Activated effector memory CD4-positive, alpha-beta T cell treated with anti-CD3 and anti-CD28 coated beads, Interleukin-2, amount 50 U/mL, for 16 hours (primary cell): ENCODE data around the gene GGCX.
"Not testable (repeated sequence)": the region's sequence is repeated elsewhere in the genome, so short reads cannot be mapped to it uniquely, and the experiment has no call there.

Source experiments
- DNase-seq: peaks from one replicate; pipeline ENCODE4 v3.0.0-alpha.2; 2020

The GGCX gene

DNA sequence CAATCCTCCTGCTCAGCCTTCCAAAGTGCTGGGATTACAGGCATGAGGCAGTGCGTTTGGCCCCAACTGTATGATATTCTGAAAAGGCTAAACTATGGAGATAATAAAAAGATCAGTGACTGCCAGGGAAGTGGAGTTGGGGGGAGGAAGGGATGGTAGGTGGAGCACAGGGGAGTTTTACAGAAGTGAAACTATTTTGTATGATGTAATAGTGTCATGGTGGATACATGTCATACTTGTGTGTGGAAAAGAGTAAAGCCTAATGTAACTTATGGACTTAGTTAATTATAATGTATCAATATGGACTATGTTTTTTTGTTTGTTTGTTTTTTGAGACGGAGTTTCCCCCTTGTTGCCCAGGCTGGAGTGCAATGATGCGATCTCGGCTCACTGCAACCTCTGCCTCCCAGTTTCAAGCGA lies 2.9 kb upstream of the GGCX start:
- DNase-seq = no peak

DNA sequence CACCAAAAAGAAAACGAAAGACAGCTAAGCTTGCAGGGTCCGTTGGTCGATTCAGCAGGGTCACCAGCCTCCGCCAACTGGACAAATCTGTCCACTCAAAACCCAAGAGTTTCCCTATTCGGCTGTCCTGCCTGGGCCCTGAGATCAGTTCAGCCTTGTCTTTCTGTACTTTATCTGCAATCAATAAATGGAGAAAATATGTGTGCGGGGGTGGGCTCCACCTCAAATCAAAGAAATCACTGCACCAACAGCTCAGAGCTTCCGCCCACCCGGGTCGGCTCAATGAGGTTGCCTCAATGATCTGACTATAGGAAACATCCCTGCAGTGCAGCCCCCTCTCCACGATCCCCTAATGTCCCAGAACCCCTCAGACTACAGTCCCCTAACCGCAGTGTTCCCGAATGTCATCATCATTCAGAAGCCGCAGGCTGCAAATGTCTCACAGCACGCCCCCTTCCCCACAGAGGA lies 447 bp downstream of the GGCX start:
- DNase-seq = no peak

DNA sequence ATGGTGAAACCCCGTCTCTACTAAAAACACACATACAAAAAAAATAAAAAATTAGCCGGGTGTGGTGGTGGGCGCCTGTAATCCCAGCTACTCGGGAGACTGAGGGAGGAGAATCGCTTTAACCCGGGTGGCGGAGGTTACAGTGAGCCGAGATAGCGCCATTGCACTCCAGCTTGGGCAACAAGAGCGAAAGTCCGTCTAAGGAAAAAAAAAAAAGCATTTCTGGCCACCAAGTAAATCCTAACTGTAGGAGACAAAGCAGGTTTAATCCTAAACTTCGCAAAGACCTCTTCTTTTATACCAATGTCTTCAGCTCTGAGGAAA lies 928 bp downstream of the GGCX start:
- not testable (repeated sequence) for DNase-seq

DNA sequence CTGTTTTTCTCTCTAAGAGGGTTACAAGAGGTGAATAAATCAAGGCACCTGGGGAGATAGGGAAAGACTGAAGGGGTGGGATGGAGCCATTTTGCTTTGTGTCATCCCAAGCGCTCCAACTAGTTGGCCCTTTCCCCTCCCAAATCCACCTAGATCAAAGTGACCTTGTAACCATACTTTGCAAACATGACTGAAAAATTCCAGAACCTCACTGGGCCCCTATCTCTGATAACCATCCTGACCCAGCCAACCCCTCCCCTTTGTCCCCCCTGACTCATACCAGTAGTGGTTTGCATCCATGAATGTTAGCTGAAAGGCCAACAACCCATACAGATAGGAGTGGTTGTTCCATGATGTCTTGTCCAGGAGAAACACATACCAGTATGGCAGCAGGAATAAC lies 3.1 kb downstream of the GGCX start:
- no peak for DNase-seq

DNA sequence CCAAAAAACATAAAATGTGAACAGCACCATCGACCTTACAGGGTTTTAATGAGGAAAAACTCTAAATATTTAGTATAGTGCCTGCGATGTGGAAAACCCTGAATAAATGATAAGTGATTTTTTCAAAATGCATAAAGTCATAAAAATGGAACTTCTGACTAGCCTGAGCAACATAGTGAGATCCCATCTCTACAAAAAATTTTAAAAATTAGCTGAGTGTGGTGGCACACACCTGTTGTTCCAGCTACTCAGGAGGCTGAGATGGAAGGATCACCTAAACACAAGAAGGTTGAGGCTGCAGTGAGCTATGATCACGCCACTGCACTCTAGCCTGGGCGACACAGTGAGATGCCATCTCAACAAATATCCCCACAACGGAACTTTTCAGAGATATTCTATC lies 4.2 kb downstream of the GGCX start:
- DNase-seq = no peak

DNA sequence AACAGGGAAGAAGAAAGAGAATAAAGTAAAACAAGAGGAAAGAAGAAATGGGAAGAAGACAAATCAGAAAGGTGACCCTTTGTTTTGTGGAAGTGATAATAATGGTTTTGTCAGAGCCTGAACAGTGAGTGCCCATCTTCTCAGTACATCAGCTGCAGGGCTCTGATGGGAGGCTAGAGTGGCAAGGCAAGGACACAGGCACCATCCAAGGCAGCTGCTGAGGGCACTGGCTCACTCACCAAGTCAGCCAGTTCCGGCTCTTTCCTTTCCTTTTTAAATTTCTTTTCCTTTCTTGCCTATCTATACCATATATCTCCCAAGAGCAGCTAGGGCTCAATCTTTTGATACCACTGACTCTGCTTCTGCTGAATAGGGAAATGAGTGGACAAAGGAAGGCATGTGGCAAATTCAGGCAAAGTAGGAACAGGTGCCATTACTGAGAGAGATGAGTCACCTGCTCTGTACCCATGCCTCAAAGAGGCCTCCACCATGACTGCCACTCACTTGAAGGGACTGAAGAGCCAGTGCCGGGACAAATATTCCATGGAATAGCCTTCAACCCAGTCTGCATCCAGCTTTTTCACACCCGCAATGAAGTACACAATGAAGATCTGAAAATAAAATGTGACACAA lies 6.2 kb downstream of the GGCX start:
- no peak for DNase-seq

DNA sequence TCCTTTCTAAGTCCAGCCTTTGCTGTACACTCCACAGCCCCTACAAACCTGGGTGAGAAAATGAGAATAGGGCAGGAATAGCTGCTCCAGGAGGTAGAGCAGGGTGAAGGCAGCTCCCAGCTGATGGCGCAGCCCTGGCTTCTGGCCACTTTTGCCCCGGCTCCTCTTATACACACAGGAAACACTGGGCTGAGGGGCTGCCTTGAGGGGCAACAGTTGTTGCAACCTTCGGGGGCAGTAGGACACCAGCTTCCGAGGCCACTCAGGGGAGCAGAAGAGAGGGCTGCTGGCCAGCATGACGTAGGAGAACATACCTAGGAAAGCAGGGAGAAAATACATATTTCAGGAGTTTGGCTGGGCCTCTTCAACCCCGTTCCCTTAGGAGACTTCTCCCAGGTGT lies 8.1 kb downstream of the GGCX start:
- DNase-seq = no peak

DNA sequence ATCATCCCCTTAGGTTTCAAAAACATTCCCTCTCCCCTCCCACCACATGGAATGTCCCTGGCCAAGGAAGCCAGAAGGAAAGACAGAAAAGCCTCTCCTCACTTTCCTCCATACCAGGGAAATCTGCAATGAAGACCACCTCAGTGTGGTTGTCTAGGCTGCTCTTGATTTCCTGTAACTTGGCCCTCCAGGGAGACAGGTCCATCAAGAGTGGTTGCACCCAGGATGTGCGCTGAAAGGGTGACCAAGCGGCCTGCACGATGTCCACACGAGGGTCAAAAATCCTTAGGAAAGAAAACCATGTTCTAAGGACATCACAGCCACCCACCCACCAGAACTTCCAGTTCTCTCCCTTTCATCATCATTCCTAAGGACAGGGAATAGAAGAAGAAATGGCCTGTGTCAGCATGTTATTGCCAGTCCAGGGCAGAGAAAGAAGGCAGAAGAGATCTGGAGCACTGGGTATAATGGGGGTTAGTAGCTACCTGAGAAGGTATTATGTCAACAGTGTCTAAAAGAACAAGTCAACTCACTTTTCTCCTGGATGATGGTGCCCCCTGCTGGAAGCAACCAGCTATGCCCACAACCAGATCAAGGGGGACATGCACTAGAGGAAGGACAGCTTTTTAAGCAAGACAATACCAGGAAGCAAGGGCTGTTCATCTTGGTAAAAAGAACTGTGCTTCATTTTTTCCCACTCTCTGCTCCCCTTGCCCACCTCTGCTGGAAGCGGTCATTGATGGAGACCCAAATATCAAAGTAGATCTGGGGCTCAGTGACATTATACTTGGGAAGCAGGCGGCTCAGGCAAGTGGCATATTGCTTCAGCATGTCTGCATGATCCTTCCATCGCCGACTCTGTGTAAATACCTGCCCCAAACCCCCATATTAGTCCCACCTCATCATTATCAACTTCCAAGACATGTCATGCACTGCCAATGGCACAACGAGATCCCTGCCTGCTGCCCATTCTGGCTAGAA lies 9.3 kb downstream of the GGCX start:
- DNase-seq = peak; percentile 94

DNA sequence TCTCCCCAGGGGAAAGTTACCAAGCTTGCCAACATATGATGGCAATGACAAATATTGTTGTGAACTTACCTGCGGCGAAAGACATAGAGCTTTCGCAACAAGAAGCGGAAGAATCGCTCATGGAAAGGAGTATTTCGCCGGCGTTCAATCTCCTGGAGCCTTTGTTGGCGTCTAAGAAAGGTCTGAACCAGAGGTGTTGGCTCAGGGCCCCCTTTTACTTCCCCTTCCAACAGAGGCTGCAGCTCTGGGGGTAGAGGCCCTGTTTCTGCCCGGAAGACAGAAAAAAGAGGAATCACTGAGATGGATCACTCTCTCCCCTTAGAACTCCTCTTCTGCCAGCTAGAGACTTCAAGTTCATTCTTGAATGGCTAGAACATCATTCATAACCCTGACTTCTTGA lies 10.8 kb downstream of the GGCX start:
- DNase-seq = no peak

DNA sequence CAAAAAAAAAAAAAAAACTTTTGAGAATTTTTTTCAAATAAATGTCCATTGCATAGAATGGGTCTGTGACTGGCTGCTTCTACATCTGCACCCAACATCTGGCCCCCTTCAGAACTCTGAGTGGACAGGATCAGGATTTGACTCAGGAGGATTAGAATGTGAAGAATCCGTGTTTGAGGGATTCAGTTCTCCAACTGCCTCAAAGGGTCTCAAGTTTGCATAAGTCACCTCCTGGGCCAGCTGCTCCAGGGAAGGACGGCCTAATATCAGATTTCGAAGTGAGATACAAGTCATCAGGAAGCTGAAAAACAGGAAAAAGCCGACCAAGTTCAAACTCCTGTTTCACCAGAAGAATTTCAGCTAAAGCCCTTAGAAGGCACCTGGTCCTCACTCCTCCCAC lies 11.5 kb downstream of the GGCX start:
- DNase-seq = no peak

DNA sequence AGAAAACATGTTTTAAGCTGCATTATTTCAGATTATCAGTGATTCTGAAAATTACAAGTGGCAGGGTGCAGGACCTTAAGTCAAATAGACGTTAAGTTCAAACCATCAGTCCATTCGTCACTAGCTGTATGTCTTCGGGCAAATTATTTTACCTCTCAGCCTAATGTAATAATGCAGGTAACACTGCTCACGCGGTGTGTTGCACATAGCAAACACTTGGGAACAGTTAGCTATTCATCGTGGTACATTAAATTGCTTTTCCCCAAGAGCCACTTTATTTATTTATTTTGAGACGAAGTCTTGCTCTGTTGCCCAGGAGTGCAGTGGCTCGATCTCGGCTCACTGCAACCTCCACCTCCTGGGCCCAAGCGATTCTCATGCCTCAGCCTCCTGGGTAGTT lies 12.2 kb downstream of the GGCX start:
- DNase-seq = no peak

DNA sequence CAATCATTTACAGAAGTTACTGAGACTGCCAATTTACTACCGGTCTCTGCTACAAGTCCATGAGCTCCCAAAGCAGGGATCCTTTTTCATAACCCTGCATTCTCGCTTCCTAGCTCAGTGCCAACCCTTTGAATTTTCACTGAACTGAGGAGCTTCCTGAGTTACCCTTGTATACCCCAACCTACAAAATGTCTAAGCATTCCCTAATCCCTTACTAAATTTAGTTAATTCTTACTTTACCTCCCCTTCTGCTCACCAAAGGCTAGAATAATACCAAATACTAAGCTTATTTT lies 12.7 kb downstream of the GGCX start:
- no peak for DNase-seq

DNA sequence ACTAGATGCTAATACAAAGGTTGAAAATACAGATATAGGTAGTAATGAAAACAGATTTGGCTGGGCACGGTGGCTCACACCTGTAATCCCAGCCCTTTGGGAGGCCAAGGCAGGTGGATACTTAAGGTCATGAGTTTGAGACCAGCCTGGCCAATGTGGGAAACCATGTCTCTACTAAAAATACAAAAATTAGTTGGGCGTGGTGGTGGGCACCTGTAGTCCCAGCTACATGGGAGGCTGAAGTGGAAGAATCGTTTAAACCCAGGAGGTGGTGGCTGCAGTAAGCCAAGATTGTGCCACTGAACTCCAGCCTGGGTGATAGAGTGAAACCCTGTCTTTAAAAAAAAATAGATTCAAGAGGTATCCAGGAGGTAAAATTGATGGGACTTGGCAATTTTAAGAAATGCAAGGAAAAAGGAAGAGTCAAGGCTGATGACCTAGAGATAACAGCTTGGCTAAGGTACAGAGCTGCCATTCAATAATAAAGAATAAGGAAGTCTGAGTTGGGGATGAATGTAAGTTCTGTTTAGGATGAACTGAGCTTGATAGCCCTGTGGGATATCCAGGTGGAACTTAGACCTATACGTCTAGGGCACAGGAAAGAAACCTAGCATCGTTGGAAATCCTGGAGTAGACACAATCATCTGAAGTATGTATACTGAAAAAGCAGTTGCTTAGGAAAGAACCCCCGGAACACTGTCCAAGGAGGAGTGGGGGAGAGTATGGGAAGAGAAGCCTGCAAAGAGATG lies 13.3 kb downstream of the GGCX start:
- DNase-seq = no peak

DNA sequence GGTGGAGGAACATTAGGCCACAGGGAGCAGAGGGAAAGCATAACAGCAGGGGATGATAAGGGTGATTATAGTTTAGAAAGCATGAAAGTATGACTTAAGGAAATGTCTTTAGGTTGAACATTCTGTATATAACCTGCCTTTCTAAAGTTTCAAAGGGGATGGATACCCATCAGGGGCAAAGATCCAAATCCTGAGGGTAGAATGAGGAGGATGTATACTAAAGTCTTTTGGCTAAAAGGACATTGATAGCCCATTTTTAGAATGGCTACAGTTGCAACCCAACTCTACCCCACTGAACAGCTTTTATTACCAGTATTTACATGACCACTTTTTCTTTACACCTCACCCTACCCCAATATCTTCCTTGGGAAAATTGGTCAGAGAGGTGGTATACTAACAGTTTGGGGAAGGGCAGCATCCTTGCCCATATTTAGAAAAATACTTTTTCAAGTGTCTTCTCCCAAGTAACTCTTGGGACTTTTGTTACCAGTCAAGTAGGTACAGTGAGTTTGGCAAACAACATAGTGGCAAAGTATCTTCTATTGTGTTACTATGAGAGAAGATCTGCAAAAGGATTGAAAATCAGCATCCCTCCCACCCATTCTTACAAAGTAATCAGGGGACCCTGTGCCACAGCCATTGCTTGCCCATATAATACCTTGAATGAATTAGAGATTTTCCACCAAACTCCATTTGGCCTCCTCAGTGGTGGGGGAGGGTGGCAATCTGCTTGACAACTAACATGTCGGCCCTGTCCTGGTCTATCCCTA lies 14.0 kb downstream of the GGCX start:
- peak; percentile 51 for DNase-seq

DNA sequence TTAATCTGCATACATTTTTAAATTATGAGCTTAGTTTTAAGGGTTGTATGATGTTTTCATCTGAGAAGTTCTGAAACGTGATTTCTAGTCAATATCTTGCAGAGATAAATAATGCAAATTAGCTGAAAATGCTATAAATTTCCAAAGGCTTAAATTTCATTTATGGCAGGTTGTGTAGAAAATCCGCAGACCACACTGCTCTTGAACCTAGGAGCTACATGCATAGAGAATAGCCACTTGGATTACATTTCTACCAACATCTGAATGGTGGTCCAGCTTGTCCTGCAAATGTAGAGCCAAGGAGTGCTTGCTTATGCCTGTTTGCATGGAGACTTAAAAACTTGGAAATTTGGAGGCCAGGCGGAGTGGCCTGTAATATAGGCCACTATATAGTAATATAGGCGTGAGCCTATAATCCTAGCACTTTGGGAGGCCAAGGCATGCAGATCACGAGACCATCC lies 15.5 kb downstream of the GGCX start:
- no peak for DNase-seq

DNA sequence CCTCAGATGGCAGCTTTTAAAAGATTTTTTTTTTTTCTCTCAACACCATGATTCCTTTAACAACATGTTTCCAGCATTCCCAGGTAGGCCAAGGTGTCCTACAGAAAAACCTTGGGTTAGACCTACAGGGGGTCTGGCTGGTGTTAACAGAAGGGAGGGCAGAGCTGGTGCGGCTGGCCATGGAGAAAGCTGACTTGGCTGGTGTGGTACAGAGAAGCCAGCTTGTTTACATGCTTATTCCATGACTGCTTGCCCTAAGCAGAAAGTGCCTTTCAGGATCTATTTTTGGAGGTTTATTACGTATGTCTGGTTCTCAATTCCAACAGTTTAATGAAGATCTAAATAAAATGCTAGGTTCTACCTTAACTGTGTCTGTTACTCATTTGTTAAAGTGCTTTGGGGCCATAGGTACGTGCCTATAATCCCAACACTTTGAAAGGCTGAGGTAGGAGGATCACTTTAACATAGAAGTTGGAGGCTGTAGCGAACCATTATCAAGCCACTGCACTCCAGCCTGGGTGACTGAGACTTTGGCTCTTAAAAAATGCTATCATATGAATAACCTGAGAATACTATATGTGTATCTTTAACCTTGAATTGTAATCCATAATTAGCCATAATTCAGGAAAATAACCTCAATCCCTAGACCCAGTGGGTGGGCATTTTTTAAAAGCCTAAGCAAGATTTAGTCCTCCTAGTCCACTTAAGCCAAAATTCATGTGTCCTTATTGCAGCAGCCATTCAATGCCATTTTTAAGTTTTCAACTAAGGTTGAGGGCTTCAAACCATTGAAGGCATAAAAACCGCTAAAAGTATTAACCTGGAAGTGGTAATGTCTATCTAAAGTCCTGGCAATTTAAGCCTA lies 16.1 kb downstream of the GGCX start:
- not testable (repeated sequence) for DNase-seq

DNA sequence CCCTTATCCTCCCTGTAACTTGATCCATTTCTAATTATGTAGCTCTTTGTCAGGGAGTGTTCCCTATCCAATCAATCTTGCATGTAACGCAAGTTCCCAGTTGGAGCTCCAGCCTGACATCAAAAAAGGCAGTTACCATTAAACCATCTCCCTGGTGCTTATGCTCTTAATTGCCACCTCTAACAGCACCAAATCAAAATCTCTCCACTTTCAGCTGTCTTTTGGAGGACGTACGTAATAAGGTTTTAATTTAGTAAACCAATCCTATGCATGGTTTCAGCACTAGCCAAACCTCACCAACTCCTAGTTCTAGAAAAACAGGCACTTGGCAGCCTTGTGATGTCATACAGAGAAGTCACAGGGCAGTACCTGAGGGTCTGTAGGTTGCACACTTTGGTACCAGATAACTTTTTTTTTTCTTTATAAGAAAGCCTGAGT lies 17.0 kb downstream of the GGCX start:
- not testable (repeated sequence) for DNase-seq

DNA sequence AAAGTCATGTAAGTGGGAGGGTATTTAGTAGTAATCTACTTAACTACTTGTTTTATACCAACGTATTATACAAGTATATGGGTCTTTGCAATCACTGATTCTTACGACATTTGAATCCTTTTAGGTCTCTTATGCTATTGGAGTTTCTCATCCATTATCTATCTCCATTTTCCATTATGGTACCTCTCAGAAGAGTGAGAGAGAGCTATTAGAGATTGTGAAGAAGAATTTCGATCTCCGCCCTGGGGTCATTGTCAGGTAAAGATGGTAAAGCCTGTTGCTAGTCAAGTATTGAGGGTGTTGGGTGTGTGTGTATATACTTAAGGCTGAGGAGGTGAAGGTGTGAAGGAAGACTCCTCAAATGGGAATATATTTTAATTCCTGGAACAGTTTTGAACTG lies 18.5 kb downstream of the GGCX start:
- DNase-seq = no peak

DNA sequence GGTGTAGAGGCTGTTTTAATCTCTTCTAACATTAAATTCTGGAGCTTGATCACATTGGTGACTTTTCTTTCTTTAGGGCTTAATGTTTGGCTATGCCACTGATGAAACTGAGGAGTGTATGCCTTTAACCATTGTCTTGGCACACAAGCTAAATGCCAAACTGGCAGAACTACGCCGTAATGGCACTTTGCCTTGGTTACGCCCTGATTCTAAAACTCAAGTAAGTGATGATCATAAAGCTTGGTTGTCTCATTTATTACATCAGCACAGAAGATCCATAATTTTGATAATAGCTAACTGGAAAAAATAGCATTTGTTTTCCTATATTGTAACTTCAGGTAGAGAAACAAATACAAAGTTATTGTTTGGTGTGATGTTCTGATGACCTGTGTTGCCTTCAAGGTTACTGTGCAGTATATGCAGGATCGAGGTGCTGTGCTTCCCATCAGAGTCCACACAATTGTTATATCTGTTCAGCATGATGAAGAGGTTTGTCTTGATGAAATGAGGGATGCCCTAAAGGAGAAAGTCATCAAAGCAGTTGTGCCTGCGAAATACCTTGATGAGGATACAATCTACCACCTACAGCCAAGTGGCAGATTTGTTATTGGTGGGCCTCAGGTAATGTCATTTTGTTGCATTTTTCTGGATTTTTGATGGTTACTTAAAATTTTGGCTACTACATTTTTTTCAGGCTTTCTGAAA lies 19.4 kb downstream of the GGCX start:
- no peak for DNase-seq

DNA sequence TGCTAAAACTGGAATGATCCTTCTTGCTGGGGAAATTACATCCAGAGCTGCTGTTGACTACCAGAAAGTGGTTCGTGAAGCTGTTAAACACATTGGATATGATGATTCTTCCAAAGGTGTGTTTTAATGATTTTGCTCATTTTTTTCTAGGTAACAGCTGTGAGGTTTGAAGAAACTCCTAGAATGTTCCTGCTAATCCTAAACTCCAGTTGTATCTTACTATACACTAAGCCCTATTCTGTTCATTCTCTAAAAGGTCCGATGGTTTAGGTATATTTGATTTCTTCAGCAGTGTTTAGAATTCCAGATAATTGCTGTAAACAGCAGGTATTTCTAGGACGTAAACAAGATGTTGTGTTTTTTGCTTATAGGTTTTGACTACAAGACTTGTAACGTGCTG lies 20.0 kb downstream of the GGCX start:
- DNase-seq = no peak

DNA sequence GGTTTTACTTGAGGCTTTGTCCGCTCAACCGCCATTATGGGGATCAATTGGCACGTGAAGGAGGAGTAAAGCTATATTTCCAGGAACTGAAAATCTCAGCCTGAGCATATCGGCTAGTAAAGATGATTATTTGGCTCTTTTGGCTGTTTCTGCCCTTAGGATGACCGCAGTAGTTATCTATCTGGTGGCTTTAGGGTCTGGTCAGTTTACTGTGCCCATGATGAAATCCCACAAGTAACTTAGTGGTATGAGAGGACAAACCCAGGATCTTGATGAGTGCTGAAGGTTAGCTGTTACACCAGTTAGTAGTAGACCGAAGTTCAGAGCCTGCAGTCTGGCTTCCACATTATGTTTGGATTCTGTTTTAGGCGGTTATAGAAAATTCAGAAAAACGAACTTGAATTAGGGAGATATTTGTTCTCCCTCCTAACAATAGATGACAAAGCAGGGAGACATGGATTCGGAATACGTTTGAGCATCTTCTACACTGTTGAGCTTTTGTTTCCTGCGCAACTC lies 21.1 kb downstream of the GGCX start:
- DNase-seq = no peak
